Adrenal gland (tissue), 12 donors: ENCODE measurements around the gene ADGRF4. TPM values are rescaled to one million over a fixed set of nuclear protein-coding genes. Genes with fewer than 3 reads are reported as not detected.

Source experiments
- DNase-seq, 7 donors: peaks; one replicate each; pipeline ENCODE4 v3.0.0-alpha.2; 2019 to 2020
- H3K27ac ChIP-seq, 5 donors: fragments of 200-600 bp; sonication (generic) in 4 of 5; 1 replicate in 3 of 5; 2 replicates in 2 of 5; pipeline versions ENCODE4 v1.5.1 to v1.8.0; 2016 to 2020; ENCODE audit warnings: mild to moderate bottlenecking in 1 of 5
- H3K27me3 ChIP-seq: fragments of 200-600 bp; 2 replicates; pipeline ENCODE4 v1.8.0; 2021
- H3K36me3 ChIP-seq, 2 donors: fragments of 200-600 bp; replicated peaks in 1 of 2; 1 replicate in 1 of 2; 2 replicates in 1 of 2; pipeline versions ENCODE4 v1.5.1 to v1.8.0; 2018 to 2022
- H3K4me1 ChIP-seq, 2 donors: fragments of 200-600 bp; replicated peaks in 1 of 2; 1 replicate in 1 of 2; 2 replicates in 1 of 2; pipeline versions ENCODE4 v1.5.1 to v1.8.0; 2018 to 2021
- H3K4me3 ChIP-seq, 4 donors: fragments of 200-600 bp; sonication (generic) in 3 of 4; one replicate each; pipeline ENCODE4 v1.5.1; 2016 to 2018
- H3K9me3 ChIP-seq, 3 donors: fragments of 200-600 bp; sonication (generic) in 1 of 3; replicated peaks in 1 of 3; 1 replicate in 2 of 3; 2 replicates in 1 of 3; pipeline versions ENCODE4 v1.5.1 to v1.8.0; 2016 to 2021
- CTCF ChIP-seq, 6 experiments: fragments of 450-650 bp in 4 of 6; fragments of 200-600 bp in 2 of 6; sonication (generic) in 1 of 6; IDR thresholded peaks; 1 replicate in 5 of 6; 2 replicates in 1 of 6; pipeline versions ENCODE4 v1.5.1 to v1.8.0; 2016 to 2021; ENCODE audit warnings: antibody characterized with exemption in 6 of 6, mild to moderate bottlenecking in 2 of 6, moderate library complexity in 1 of 6
- POLR2A ChIP-seq, 2 donors: fragments of 450-650 bp; IDR thresholded peaks; one replicate each; pipeline ENCODE4 v1.6.1; 2017; ENCODE audit warnings: antibody characterized with exemption in 2 of 2, mild to moderate bottlenecking in 2 of 2, moderate library complexity in 1 of 2
- WGBS, 4 donors: extraction: QIAGEN DNeasy Blood & Tissue Kit in 2 of 4; methylation state at CpG; one replicate each; pipeline versions ENCODE4 v1.1.5 to v1.1.7; 2013 to 2017; 5-methylcytosine and 5-hydroxymethylcytosine counted together
- intact Hi-C, 2 donors: fragments of 100-400 bp; cut with DNase I; formaldehyde crosslinking; loops; one replicate each; pipeline versions ENCODE4 v1.14.1 to v1.15.0; 2022 to 2023
- polyA plus RNA-seq, 3 donors: library from polyadenylated mRNA; stranded (reverse); fragments of 200-250 nt in 2 of 3; fragments of 350-450 nt in 1 of 3; fragmentation: Illumina TruSeq in 1 of 3; extraction: RNeasy Lipid Tissue Mini Kit (QIAGEN cat#74804) in 1 of 3; gene quantifications; one replicate each; pipeline ENCODE4 v1.2.3, GENCODE V29; 2013 to 2014
- total RNA-seq, 9 donors: library from RNA; depleted of rRNA in 4 of 9; stranded (reverse); fragments of >200 nt in 4 of 9; fragments of 120-200 nt in 1 of 9; fragmentation: NEBNext Ultra II Directional in 1 of 9; extraction: Animal tissue kit (Norgen Biotek cat#: 25700) in 1 of 9; gene quantifications; one replicate each; pipeline versions ENCODE4 v1.1.0 to v1.2.4, GENCODE V29; 2013 to 2023
- donor health status: healthy with polysubstance abuse.
- donor health status: Bipolar disorder and iron deficiency.
- donor health status: DM: yes; HTN: yes; CAD: no.
- donor health status: DM: no; HTN: no; CAD: no.
- donor health status: DM: no; HTN: no; CAD: no.
- donor health status: DM: yes; HTN: yes; CAD: no.

ADGRF4 gene
- total and polyA plus RNA-seq, 12 donors = 0.26 to 8.2 (median 0.72) TPM; not detected in 1

DNA sequence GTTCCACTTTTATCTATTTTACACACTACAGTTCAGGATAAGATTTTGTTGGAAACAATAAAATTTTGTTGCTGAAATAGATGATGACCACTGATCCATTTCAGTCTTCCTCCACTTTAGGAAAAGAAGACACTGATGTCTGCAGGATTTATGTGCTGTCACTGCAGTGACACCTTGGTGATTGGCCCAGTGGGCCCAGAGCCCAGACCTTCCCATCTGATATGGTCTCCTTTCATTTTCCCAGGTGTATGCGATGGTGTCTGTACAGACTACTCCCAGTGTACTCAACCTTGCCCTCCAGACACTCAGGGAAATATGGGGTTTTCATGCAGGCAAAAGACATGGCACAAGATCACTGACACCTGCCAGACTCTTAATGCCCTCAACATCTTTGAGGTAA is 19.6 kb upstream of the ADGRF4 start:
- 88 to 100% (median 90%) methylated on average over 1 of the region's 1 CpG for WGBS, 4 donors
- H3K36me3 ChIP-seq = no peaks in the 10 kb centered on the region
- intact Hi-C loops = no loop called here

GRCh38 chr6:47679322-47679906 is 19.0 kb upstream of the ADGRF4 start:
- Histone ChIP-seq H3K36me3 (no peaks in the 10 kb centered on the region), H3K27me3 (no peaks in the 10 kb centered on the region), H3K4me3 (no peak overlapping the region), H3K4me1 (no peaks in the 10 kb centered on the region), H3K9me3 (no peaks in the 10 kb centered on the region), H3K27ac (no peak overlapping the region)
- no peak for DNase-seq
- TF ChIP-seq POLR2A (IDR thresholded peaks at IDR 0.05) = no peak
- no peak for TF ChIP-seq CTCF (IDR thresholded peaks at IDR 0.05)
- intact Hi-C loops = no loop called here
- 52 to 71% (median 67%) methylated on average over 4 of the region's 4 CpGs for WGBS, 4 donors

More for the DNA sequence above, 19.6 kb upstream of the ADGRF4 start:
- no peak overlapping the region for H3K27ac ChIP-seq
- no peak overlapping the region for H3K4me3 ChIP-seq
- no peaks in the 10 kb centered on the region for H3K9me3 ChIP-seq
- no peak for DNase-seq
- H3K27me3 ChIP-seq = no peaks in the 10 kb centered on the region
- TF ChIP-seq POLR2A (IDR thresholded peaks at IDR 0.05) = no peak
- no peaks in the 10 kb centered on the region for H3K4me1 ChIP-seq

DNA sequence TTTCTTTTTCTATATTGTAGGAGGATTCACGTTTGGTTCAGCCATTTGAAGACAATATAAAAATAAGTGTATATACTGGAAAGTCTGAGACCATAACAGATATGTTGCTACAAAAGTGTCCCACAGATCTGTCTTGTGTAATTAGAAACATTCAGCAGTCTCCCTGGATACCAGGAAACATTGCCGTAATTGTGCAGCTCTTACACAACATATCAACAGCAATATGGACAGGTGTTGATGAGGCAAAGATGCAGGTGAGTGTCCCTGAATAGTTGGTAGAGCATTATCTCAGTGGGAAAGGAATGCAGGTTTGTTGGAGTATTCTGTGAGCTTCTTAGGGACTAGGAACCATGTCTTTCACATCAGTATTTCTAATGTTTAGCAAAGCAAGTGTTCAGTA is 18.3 kb upstream of the ADGRF4 start:
- H3K4me3 ChIP-seq = no peak overlapping the region
- intact Hi-C loops = no loop called here
- 59 to 65% (median 61%) methylated on average over 2 of the region's 2 CpGs for WGBS, 4 donors
- DNase-seq = no peak
- H3K4me1 ChIP-seq = no peaks in the 10 kb centered on the region
- H3K27me3 ChIP-seq = no peaks in the 10 kb centered on the region
- TF ChIP-seq CTCF (IDR thresholded peaks at IDR 0.05) (no peak), POLR2A (IDR thresholded peaks at IDR 0.05) (no peak)
- no peaks in the 10 kb centered on the region for H3K9me3 ChIP-seq
- no peak overlapping the region for H3K27ac ChIP-seq
- H3K36me3 ChIP-seq = no peaks in the 10 kb centered on the region

DNA sequence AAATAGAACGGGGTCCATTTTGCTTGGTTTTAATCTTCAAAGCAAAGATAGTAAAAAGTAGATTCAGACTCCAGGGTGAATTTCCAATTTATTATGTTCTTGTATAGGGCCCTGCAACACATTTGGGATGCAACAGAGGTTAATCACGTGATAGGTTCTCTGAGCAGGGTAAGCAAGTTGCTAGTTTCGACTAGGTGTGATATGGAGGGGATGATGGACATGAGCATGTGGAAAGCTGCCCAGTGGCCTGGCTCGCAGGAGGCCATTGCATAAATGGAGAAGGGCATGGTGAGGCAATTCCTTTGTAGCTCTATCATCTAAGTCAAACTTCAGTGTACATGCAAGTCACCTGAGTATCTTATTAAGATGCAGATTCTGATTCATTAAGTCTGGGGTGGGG is 17.7 kb upstream of the ADGRF4 start:
- no peaks in the 10 kb centered on the region for H3K4me1 ChIP-seq
- H3K4me3 ChIP-seq = no peak overlapping the region
- no peaks in the 10 kb centered on the region for H3K27me3 ChIP-seq
- no peak overlapping the region for H3K27ac ChIP-seq
- TF ChIP-seq POLR2A (IDR thresholded peaks at IDR 0.05) (no peak), CTCF (IDR thresholded peaks at IDR 0.05) (no peak)
- intact Hi-C loops = no loop called here
- WGBS, 4 donors = 78 to 84% (median 81%) methylated on average over 4 of the region's 4 CpGs
- DNase-seq = no peak
- H3K36me3 ChIP-seq = no peaks in the 10 kb centered on the region
- no peaks in the 10 kb centered on the region for H3K9me3 ChIP-seq
